Inferior parietal cortex (tissue), 1 donor: ENCODE data around the gene TAS2R41.

Source experiments
- DNase-seq: peaks from one replicate; pipeline ENCODE4 v3.0.0-alpha.2; 2016; ENCODE audit errors: extremely low spot score

The TAS2R41 gene

GRCh38 chr7:143477501-143478150 lies at the start of gene TAS2R41:
Gene TAS2R41, plus strand, starts transcription at chr7:143477873. Its CDS starts 0 bp downstream, at chr7:143477873.
- no peak for DNase-seq

- no peak for DNase-seq
Measured at GRCh38 chr7:143429770-143430698, 47.6 kb upstream of the TAS2R41 start.

- DNase-seq, result no peak
Measured at GRCh38 chr7:143431109-143431508, 46.6 kb upstream of the TAS2R41 start.

GRCh38 chr7:143433759-143434158 lies 43.9 kb upstream of the TAS2R41 start:
- no peak for DNase-seq

- no peak for DNase-seq
Measured at GRCh38 chr7:143434660-143435059, 43.0 kb upstream of the TAS2R41 start.

- no peak for DNase-seq
Measured at GRCh38 chr7:143435266-143435665, 42.4 kb upstream of the TAS2R41 start.

GRCh38 chr7:143436325-143436946 lies 41.2 kb upstream of the TAS2R41 start:
- no peak for DNase-seq

GRCh38 chr7:143437578-143437977 lies 40.1 kb upstream of the TAS2R41 start:
- no peak for DNase-seq

- no peak for DNase-seq
Measured at GRCh38 chr7:143439866-143440265, 37.8 kb upstream of the TAS2R41 start.

- DNase-seq, result no peak
Measured at GRCh38 chr7:143443153-143443552, 34.5 kb upstream of the TAS2R41 start, which contains the start of gene TAS2R60. Gene TAS2R60, plus strand, starts transcription at chr7:143443453. Its CDS starts 0 bp downstream, at chr7:143443453.

- DNase-seq, result no peak
Measured at GRCh38 chr7:143444063-143444782, 33.5 kb upstream of the TAS2R41 start.

GRCh38 chr7:143444785-143445184 lies 32.9 kb upstream of the TAS2R41 start:
- DNase-seq, result no peak

- DNase-seq, result peak; percentile 11
Measured at GRCh38 chr7:143447466-143447865, 30.2 kb upstream of the TAS2R41 start.

- DNase-seq, result no peak
Measured at GRCh38 chr7:143448429-143448828, 29.2 kb upstream of the TAS2R41 start.

GRCh38 chr7:143449793-143450192 lies 27.9 kb upstream of the TAS2R41 start:
- DNase-seq, result no peak

GRCh38 chr7:143451122-143451521 lies 26.6 kb upstream of the TAS2R41 start:
- DNase-seq, result no peak

GRCh38 chr7:143451746-143452145 lies 25.9 kb upstream of the TAS2R41 start:
- no peak for DNase-seq

- no peak for DNase-seq
Measured at GRCh38 chr7:143452495-143452894, 25.2 kb upstream of the TAS2R41 start.

GRCh38 chr7:143454091-143454680 lies 23.5 kb upstream of the TAS2R41 start:
- no peak for DNase-seq

GRCh38 chr7:143455491-143455890 lies 22.2 kb upstream of the TAS2R41 start:
- DNase-seq, result no peak

- no peak for DNase-seq
Measured at GRCh38 chr7:143455942-143456341, 21.7 kb upstream of the TAS2R41 start.
